ENCODE measurements around the gene TRIM29. TPM values are rescaled to one million over a fixed set of nuclear protein-coding genes. Genes with fewer than 3 reads are reported as not detected.
A peak's percentile ranks its signal among the peaks of the same experiment; 100 is the strongest.
"Not testable (repeated sequence)": the region's sequence is repeated elsewhere in the genome, so short reads cannot be mapped to it uniquely, and the experiment has no call there.

The TRIM29 gene
- total RNA-seq, 4 donors from 2014 or later, result 4.6 to 7.6 (median 6.1) TPM

DNA sequence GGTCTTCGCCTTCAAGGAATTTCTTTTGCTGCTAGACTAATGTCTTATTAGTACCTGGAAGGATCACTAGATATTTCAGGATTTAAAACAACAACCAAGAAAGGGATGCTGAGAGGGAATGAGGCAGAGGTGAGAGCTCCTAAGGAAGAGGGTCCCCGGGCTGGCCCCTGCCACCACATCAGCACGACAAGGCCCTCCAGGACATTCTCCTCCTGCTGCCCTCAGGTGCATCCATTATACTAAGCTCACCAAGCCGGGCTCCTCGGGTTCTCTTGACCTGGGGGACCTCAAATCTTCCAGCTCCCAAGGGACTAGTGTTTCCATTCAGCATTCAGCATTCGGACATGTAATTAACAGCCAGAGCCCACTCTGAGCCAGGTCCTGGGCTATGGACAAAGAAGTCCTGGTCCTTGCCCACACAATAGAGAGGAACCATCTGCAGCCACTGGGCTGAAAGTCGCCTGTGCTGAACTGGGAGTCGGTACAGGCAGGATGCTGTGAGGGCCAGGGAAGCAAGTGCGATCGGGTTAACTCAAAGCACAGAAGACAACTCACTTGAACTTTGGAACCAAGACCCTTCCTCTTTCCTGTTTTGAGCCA is 43.6 kb upstream of the TRIM29 start:
- intact Hi-C loops (cut with DNase I; ENCODE audit: low total_unique reads), result no loop called here
- H3K27ac ChIP-seq, result peak overlapping the region; percentile 73 to 85
- TF ChIP-seq POLR2A (IDR thresholded peaks at IDR 0.05), result no peak
- no peak for TF ChIP-seq CTCF (IDR thresholded peaks at IDR 0.05)
- peak in 1 of 2 donors; percentile 13 for DNase-seq
- no peak overlapping the region for H3K4me3 ChIP-seq
- H3K9me3 ChIP-seq, result no peaks in the 10 kb centered on the region
- H3K36me3 ChIP-seq, result no peaks in the 10 kb centered on the region
- H3K27me3 ChIP-seq, result no peaks in the 10 kb centered on the region
- H3K4me1 ChIP-seq, result no peaks in the 10 kb centered on the region

GRCh38 chr11:120180551-120181232 is 42.8 kb upstream of the TRIM29 start:
- Histone ChIP-seq H3K4me3 (no peak overlapping the region), H3K36me3 (no peaks in the 10 kb centered on the region), H3K9me3 (no peaks in the 10 kb centered on the region), H3K27me3 (no peaks in the 10 kb centered on the region), H3K4me1 (no peaks in the 10 kb centered on the region), H3K27ac (peak overlapping the region; percentile 73 to 85)
- TF ChIP-seq POLR2A (IDR thresholded peaks at IDR 0.05) (no peak), CTCF (IDR thresholded peaks at IDR 0.05) (peak in 1 of 4 experiments; percentile 19)
- peak; percentile 48 to 57 for DNase-seq
- intact Hi-C loops (cut with DNase I; ENCODE audit: low total_unique reads), result no loop called here

DNA sequence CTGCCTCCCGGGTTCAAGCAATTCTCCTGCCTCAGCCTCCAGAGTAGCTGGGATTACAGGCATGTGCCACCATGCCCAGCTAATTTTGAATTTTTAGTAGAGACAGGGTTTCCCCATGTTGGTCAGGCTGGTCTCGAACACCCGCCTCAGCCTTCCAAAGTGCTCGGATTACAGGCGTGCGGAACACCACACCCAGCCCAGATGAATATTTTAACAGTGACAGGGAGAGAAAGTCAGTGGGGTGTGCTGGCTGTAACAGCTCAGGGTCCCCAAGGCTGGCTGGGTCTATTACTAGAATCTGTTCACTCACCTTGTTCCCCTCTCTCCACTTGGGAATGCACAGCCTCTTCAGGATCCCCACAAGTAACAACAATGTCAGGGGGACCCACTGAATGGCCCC is 42.1 kb upstream of the TRIM29 start:
- DNase-seq; H3K36me3 ChIP-seq; H3K9me3 ChIP-seq; H3K4me3 ChIP-seq; H3K4me1 ChIP-seq; H3K27me3 ChIP-seq; intact Hi-C loops (cut with DNase I; ENCODE audit: low total_unique reads): not testable (repeated sequence)
- H3K27ac ChIP-seq, result peak overlapping the region; percentile 73 to 85

GRCh38 chr11:120179057-120179672 is 41.3 kb upstream of the TRIM29 start:
- intact Hi-C loops (cut with DNase I; ENCODE audit: low total_unique reads), result loop anchor here (5.0 kb wide), 1 partner anchor 48 kb away; no protein-coding TSS in a partner anchor
- Histone ChIP-seq H3K9me3 (no peaks in the 10 kb centered on the region), H3K36me3 (no peaks in the 10 kb centered on the region), H3K4me3 (no peak overlapping the region), H3K4me1 (no peaks in the 10 kb centered on the region), H3K27ac (peak overlapping the region; percentile 73 to 85), H3K27me3 (no peaks in the 10 kb centered on the region)
- DNase-seq, result peak in 1 of 2 donors; percentile 32
- TF ChIP-seq POLR2A (IDR thresholded peaks at IDR 0.05), result no peak
- TF ChIP-seq CTCF (IDR thresholded peaks at IDR 0.05), result no peak

GRCh38 chr11:120178561-120179056 is 40.7 kb upstream of the TRIM29 start:
- DNase-seq, result peak in 1 of 2 donors; percentile 13
- Histone ChIP-seq H3K36me3 (no peaks in the 10 kb centered on the region), H3K27me3 (no peaks in the 10 kb centered on the region), H3K27ac (peak overlapping the region; percentile 45 to 73), H3K9me3 (no peaks in the 10 kb centered on the region), H3K4me1 (no peaks in the 10 kb centered on the region), H3K4me3 (no peak overlapping the region)
- TF ChIP-seq POLR2A (IDR thresholded peaks at IDR 0.05), result no peak
- no peak for TF ChIP-seq CTCF (IDR thresholded peaks at IDR 0.05)
- intact Hi-C loops (cut with DNase I; ENCODE audit: low total_unique reads), result loop anchor here (5.0 kb wide), 1 partner anchor 49 kb away; no protein-coding TSS in a partner anchor
